Activated T-cell treated with anti-CD3 and anti-CD28 coated beads, Interleukin-2, amount 50 U/mL, for 72 hours (primary cell): ENCODE measurements around the gene GNG7. TPM values are rescaled to one million over a fixed set of nuclear protein-coding genes. Genes with fewer than 3 reads are reported as not detected.
"Not testable (repeated sequence)": the region's sequence is repeated elsewhere in the genome, so short reads cannot be mapped to it uniquely, and the experiment has no call there.

Experiments
- ATAC-seq, 2 donors: fragments of 150-1000 bp; cut with Tn5 transposase; replicated peaks in 1 of 2; 2 replicates each; pipeline ENCODE4 v1.10.0; 2021; ENCODE audit warnings: moderate library complexity in 2 of 2, mild to moderate bottlenecking in 1 of 2
- DNase-seq, 2 donors: peaks; one replicate each; pipeline ENCODE4 v3.0.0; 2021 to 2022; ENCODE audit warnings: mixed read lengths in 1 of 2
- H3K27ac Mint-ChIP-seq: one replicate; pipeline ENCODE4 v1.8.0; 2022; ENCODE audit warnings: mild to moderate bottlenecking, moderate library complexity, mixed read lengths
- H3K27me3 Mint-ChIP-seq: one replicate; pipeline ENCODE4 v1.8.0; 2022; ENCODE audit warnings: low read depth, mixed read lengths
- H3K36me3 Mint-ChIP-seq, 2 donors: one replicate each; pipeline ENCODE4 v1.8.0; 2022; ENCODE audit warnings: mixed read lengths in 2 of 2, mild to moderate bottlenecking in 1 of 2; ENCODE audit not compliant: insufficient read depth in 2 of 2
- H3K4me1 Mint-ChIP-seq: one replicate; pipeline ENCODE4 v1.8.0; 2022; ENCODE audit warnings: low read depth, mixed read lengths
- H3K4me3 Mint-ChIP-seq, 2 donors: one replicate each; pipeline ENCODE4 v1.8.0; 2022; ENCODE audit warnings: mild to moderate bottlenecking in 2 of 2, mixed read lengths in 2 of 2, moderate library complexity in 2 of 2
- H3K9me3 Mint-ChIP-seq, 2 donors: one replicate each; pipeline ENCODE4 v1.8.0; 2022; ENCODE audit warnings: mixed read lengths in 2 of 2
- total RNA-seq, 2 donors: library from RNA; stranded (reverse); gene quantifications; one replicate each; pipeline ENCODE4 v1.2.3, GENCODE V29; 2022

GNG7 gene
- total RNA-seq, 2 donors from 2014 or later, result 1.3 TPM

- ATAC-seq (no peak), DNase-seq (no peak)
- Mint-ChIP-seq H3K36me3 (no peaks in the 10 kb centered on the region), H3K27ac (no peak overlapping the region), H3K4me1 (no peaks in the 10 kb centered on the region), H3K4me3 (no peak overlapping the region), H3K9me3 (no peaks in the 10 kb centered on the region), H3K27me3 (no peaks in the 10 kb centered on the region)
These were observed 52.0 kb downstream of the GNG7 start for GRCh38 chr19:2650515-2650914.

DNA sequence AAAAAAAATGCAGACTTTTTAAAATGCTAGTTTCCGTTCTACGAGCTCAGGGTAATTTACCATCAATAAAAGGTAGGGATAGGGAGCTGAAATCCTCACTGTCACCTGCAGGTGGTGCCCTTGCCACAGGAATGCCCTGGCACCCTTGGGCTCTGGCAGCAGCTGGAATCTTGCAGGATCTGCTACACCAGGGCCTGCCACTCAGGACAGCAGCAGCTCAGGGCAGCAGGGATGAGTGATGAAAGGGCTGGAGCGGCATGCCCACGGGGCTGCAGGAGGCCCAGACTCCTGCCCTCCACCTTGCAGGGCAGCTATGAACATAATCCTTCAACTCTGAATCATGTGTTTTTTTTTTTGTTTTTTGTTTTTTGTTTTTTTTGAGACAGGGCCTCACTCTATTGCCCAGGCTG, 54.0 kb downstream of the GNG7 start:
- H3K4me3 Mint-ChIP-seq, result no peak overlapping the region
- DNase-seq (peak; percentile 73 to 79), ATAC-seq (peak; percentile 75 to 79)
- H3K27ac Mint-ChIP-seq, result no peak overlapping the region
- no peaks in the 10 kb centered on the region for H3K27me3 Mint-ChIP-seq
- no peaks in the 10 kb centered on the region for H3K4me1 Mint-ChIP-seq
- H3K36me3 Mint-ChIP-seq, result no peaks in the 10 kb centered on the region
- no peaks in the 10 kb centered on the region for H3K9me3 Mint-ChIP-seq

- H3K4me1 Mint-ChIP-seq, result no peaks in the 10 kb centered on the region
- no peaks in the 10 kb centered on the region for H3K36me3 Mint-ChIP-seq
- ATAC-seq, result no peak
- DNase-seq, result no peak
- no peak overlapping the region for H3K27ac Mint-ChIP-seq
- no peaks in the 10 kb centered on the region for H3K27me3 Mint-ChIP-seq
- H3K9me3 Mint-ChIP-seq, result no peaks in the 10 kb centered on the region
- no peak overlapping the region for H3K4me3 Mint-ChIP-seq
These were observed 54.4 kb downstream of the GNG7 start for GRCh38 chr19:2648099-2648498.

GRCh38 chr19:2646866-2647535, 55.5 kb downstream of the GNG7 start:
- no peaks in the 10 kb centered on the region for H3K27me3 Mint-ChIP-seq
- no peaks in the 10 kb centered on the region for H3K4me1 Mint-ChIP-seq
- H3K4me3 Mint-ChIP-seq, result no peak overlapping the region
- no peaks in the 10 kb centered on the region for H3K36me3 Mint-ChIP-seq
- no peak overlapping the region for H3K27ac Mint-ChIP-seq
- no peak for DNase-seq
- ATAC-seq, result no peak
- no peaks in the 10 kb centered on the region for H3K9me3 Mint-ChIP-seq

GRCh38 chr19:2645826-2646225, 56.7 kb downstream of the GNG7 start:
- no peaks in the 10 kb centered on the region for H3K4me1 Mint-ChIP-seq
- no peaks in the 10 kb centered on the region for H3K36me3 Mint-ChIP-seq
- no peaks in the 10 kb centered on the region for H3K27me3 Mint-ChIP-seq
- ATAC-seq, result no peak
- no peak overlapping the region for H3K4me3 Mint-ChIP-seq
- H3K9me3 Mint-ChIP-seq, result no peaks in the 10 kb centered on the region
- DNase-seq, result no peak
- no peak overlapping the region for H3K27ac Mint-ChIP-seq

DNA sequence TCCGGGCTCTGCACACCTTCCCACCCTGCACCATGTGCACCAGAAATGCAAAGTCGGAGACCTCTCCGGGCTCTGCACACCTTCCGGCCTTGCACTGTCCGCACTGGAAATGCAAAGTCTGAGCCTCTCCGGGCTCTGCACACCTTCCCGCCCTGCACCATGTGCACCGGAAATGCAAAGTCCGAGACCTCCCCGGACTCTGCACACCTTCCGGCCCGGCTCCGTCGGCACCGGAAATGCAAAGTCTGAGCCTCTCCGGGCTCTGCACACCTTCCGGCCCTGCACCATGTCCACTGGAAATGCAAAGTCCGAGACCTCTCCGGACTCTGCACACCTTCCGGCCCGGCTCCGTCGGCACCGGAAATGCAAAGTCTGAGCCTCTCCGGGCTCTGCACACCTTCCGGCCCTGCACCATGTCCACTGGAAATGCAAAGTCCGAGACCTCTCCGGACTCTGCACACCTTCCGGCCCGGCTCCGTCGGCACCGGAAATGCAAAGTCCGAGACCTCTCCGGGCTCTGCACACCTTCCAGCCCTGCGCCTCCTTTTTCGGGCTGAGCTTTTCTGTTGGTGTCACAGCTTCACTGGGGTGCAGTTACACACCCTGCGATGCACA, 59.3 kb downstream of the GNG7 start:
- not testable (repeated sequence) for H3K9me3 Mint-ChIP-seq, DNase-seq, H3K36me3 Mint-ChIP-seq, H3K27ac Mint-ChIP-seq, H3K4me3 Mint-ChIP-seq, H3K4me1 Mint-ChIP-seq, ATAC-seq, H3K27me3 Mint-ChIP-seq

GRCh38 chr19:2641332-2641698, 61.2 kb downstream of the GNG7 start:
- no peak for DNase-seq
- peaks cover 6% of the 10 kb centered on the region for H3K4me1 Mint-ChIP-seq
- H3K36me3 Mint-ChIP-seq, result no peaks in the 10 kb centered on the region
- ATAC-seq, result no peak
- no peak overlapping the region for H3K4me3 Mint-ChIP-seq
- H3K9me3 Mint-ChIP-seq, result no peaks in the 10 kb centered on the region
- H3K27ac Mint-ChIP-seq, result no peak overlapping the region
- peaks cover 22% of the 10 kb centered on the region for H3K27me3 Mint-ChIP-seq

DNA sequence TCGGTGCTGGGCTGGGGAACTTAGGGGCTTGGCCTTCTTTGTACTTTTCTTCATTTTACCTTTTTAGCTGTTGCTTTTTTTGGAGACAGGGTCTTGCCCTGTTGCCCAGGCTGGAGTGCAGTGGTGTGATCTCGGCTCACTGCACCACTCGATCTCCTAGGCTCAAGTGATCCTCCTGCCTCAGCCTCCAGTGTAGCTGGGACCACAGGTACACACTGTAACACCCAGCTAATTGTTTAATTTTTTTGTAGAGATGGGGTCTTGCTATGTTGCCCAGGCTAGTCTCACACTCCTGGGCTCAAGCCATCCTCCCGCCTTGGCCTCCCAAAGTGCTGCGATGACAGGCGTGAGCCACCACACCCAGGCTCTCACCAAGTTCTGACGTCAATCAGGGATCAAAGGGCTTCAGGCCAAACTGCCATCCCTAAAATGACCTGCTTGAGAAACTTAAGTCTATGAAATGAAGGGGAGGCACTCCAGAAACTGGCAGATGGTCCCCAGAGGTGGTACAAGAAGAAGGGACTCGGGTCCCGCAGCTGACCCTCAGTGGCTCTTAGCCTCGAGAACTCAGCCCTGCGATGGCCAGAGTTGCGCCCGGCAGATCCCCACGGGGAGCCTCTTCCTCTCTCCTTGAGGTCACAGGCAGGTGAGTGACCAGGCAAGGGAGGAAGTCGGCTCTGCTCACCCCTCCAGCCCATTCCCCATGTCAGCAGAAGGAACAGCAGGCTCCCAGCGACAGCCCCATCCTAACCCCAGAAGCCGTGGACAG, 61.7 kb downstream of the GNG7 start:
- Mint-ChIP-seq H3K9me3 (no peaks in the 10 kb centered on the region), H3K4me3 (no peak overlapping the region)

GRCh38 chr19:2639999-2640398, 62.5 kb downstream of the GNG7 start:
- DNase-seq, result no peak
- no peaks in the 10 kb centered on the region for H3K36me3 Mint-ChIP-seq
- H3K9me3 Mint-ChIP-seq, result no peaks in the 10 kb centered on the region
- no peak for ATAC-seq
- H3K4me3 Mint-ChIP-seq, result no peak overlapping the region
- no peak overlapping the region for H3K27ac Mint-ChIP-seq
- H3K4me1 Mint-ChIP-seq, result peaks cover 6% of the 10 kb centered on the region
- H3K27me3 Mint-ChIP-seq, result peaks cover 22% of the 10 kb centered on the region

More for the DNA sequence above, 61.7 kb downstream of the GNG7 start:
- DNase-seq, result no peak
- Mint-ChIP-seq H3K27ac (no peak overlapping the region), H3K36me3 (no peaks in the 10 kb centered on the region), H3K27me3 (peaks cover 22% of the 10 kb centered on the region), H3K4me1 (peaks cover 6% of the 10 kb centered on the region)
- ATAC-seq, result no peak

GRCh38 chr19:2638417-2638940, 64.0 kb downstream of the GNG7 start:
- Mint-ChIP-seq H3K9me3 (no peaks in the 10 kb centered on the region), H3K27me3 (peaks cover 22% of the 10 kb centered on the region), H3K4me1 (peaks cover 6% of the 10 kb centered on the region), H3K36me3 (no peaks in the 10 kb centered on the region), H3K27ac (no peak overlapping the region), H3K4me3 (no peak overlapping the region)
- DNase-seq (no peak), ATAC-seq (no peak)

DNA sequence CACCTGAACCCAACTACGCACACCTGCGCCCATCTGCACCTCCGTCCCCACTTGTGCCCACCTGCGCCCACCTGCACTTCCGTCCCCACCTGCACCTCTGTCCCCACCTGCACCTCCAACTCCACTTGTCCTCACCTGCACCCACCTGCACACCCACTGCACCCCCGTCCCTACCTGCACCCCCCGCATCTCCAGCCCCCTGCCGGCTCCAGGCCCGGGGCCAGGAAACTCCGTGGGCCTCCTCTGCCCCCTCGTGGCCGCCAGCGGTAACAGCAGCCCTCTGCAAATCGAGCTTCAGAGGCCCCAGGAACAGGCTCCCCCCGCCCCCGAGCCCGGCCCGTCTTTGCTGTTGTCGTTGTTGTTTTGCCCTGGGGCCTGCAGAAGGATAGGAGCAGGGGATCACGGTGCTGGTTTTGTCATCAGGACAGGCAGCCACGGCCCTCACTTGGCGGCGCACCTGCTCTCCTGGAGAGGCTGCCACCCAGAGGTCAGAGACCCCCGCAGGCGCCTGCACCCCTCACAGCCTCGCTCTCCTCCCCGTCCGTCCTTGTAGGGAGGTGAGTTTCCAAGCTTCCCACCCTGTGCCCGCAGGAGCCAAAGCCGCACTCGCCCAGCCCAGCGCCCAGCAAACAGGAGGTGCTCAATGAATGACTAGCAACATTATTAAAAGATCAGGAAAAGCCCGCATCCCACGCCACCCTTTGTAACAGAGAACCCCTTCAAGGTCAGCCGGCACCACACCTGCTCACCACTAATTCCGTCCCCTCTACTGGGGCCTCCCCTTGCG, 65.4 kb downstream of the GNG7 start:
- Mint-ChIP-seq H3K9me3 (no peaks in the 10 kb centered on the region), H3K36me3 (no peaks in the 10 kb centered on the region), H3K27me3 (peaks cover 22% of the 10 kb centered on the region), H3K4me1 (peaks cover 6% of the 10 kb centered on the region), H3K4me3 (peak overlapping the region; percentile 40 to 62), H3K27ac (no peak overlapping the region)
- DNase-seq (peak; percentile 76 to 82), ATAC-seq (peak; percentile 76 to 85)

DNA sequence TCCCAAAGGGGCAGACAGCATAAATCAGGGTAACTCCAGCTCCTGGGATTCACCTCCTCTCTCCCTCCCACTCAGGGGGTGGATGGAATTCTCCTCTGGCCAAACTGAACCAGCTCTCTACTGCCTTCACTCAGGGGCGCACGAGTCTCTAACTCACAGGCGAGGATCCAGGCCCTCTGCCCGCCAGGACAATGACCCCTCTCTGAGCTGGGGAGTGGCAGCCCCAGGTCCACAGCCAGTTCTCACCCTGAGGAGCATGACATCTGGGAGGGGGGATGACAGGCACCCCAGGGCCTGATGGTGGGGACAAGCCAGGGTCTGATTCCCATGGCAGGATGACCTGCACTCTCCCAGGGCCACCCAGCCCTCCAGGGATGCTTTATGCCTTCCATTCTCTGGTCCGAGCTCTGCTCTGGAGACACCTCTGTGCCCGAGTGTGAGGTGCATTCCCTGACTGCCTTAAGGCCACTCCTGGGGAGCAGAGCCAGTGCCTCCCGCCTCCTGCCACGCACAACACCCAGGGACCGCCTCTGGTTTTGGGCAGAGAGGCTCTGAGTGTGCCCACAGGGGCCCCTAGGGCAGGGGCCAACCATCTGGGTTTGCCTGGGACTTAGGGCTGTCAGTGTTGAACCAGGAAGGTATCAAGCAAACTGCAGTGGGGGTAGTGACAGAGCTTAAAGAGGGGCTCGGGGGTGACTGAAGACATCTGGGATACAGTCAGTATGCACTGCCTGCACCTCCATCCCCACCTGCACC, 66.2 kb downstream of the GNG7 start:
- Mint-ChIP-seq H3K4me1 (peaks cover 10% of the 10 kb centered on the region), H3K9me3 (no peaks in the 10 kb centered on the region), H3K27me3 (peaks cover 22% of the 10 kb centered on the region), H3K27ac (no peak overlapping the region), H3K4me3 (no peak overlapping the region), H3K36me3 (no peaks in the 10 kb centered on the region)
- DNase-seq, result no peak
- ATAC-seq, result peak in 1 of 2 donors; percentile 13
